ENCODE results near the gene CYP19A1. TPM values are rescaled to one million over a fixed set of nuclear protein-coding genes. Genes with fewer than 3 reads are reported as not detected.

CYP19A1 gene
- total and polyA plus RNA-seq, 2 of the 8 experiments (the other 6 are each of a cell fraction or from before 2014, with no cell fraction given): not detected

GRCh38 chr15:51269496-51269895 lies 68.9 kb downstream of the CYP19A1 start (continued):
- TF ChIP-seq, protein P1, sequence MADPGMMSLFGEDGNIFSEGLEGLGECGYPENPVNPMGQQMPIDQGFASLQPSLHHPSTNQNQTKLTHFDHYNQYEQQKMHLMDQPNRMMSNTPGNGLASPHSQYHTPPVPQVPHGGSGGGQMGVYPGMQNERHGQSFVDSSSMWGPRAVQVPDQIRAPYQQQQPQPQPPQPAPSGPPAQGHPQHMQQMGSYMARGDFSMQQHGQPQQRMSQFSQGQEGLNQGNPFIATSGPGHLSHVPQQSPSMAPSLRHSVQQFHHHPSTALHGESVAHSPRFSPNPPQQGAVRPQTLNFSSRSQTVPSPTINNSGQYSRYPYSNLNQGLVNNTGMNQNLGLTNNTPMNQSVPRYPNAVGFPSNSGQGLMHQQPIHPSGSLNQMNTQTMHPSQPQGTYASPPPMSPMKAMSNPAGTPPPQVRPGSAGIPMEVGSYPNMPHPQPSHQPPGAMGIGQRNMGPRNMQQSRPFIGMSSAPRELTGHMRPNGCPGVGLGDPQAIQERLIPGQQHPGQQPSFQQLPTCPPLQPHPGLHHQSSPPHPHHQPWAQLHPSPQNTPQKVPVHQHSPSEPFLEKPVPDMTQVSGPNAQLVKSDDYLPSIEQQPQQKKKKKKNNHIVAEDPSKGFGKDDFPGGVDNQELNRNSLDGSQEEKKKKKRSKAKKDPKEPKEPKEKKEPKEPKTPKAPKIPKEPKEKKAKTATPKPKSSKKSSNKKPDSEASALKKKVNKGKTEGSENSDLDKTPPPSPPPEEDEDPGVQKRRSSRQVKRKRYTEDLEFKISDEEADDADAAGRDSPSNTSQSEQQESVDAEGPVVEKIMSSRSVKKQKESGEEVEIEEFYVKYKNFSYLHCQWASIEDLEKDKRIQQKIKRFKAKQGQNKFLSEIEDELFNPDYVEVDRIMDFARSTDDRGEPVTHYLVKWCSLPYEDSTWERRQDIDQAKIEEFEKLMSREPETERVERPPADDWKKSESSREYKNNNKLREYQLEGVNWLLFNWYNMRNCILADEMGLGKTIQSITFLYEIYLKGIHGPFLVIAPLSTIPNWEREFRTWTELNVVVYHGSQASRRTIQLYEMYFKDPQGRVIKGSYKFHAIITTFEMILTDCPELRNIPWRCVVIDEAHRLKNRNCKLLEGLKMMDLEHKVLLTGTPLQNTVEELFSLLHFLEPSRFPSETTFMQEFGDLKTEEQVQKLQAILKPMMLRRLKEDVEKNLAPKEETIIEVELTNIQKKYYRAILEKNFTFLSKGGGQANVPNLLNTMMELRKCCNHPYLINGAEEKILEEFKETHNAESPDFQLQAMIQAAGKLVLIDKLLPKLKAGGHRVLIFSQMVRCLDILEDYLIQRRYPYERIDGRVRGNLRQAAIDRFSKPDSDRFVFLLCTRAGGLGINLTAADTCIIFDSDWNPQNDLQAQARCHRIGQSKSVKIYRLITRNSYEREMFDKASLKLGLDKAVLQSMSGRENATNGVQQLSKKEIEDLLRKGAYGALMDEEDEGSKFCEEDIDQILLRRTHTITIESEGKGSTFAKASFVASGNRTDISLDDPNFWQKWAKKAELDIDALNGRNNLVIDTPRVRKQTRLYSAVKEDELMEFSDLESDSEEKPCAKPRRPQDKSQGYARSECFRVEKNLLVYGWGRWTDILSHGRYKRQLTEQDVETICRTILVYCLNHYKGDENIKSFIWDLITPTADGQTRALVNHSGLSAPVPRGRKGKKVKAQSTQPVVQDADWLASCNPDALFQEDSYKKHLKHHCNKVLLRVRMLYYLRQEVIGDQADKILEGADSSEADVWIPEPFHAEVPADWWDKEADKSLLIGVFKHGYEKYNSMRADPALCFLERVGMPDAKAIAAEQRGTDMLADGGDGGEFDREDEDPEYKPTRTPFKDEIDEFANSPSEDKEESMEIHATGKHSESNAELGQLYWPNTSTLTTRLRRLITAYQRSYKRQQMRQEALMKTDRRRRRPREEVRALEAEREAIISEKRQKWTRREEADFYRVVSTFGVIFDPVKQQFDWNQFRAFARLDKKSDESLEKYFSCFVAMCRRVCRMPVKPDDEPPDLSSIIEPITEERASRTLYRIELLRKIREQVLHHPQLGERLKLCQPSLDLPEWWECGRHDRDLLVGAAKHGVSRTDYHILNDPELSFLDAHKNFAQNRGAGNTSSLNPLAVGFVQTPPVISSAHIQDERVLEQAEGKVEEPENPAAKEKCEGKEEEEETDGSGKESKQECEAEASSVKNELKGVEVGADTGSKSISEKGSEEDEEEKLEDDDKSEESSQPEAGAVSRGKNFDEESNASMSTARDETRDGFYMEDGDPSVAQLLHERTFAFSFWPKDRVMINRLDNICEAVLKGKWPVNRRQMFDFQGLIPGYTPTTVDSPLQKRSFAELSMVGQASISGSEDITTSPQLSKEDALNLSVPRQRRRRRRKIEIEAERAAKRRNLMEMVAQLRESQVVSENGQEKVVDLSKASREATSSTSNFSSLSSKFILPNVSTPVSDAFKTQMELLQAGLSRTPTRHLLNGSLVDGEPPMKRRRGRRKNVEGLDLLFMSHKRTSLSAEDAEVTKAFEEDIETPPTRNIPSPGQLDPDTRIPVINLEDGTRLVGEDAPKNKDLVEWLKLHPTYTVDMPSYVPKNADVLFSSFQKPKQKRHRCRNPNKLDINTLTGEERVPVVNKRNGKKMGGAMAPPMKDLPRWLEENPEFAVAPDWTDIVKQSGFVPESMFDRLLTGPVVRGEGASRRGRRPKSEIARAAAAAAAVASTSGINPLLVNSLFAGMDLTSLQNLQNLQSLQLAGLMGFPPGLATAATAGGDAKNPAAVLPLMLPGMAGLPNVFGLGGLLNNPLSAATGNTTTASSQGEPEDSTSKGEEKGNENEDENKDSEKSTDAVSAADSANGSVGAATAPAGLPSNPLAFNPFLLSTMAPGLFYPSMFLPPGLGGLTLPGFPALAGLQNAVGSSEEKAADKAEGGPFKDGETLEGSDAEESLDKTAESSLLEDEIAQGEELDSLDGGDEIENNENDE (IDR thresholded peaks at IDR 0.05; ENCODE audit: insufficient replicate concordance, low read length): no peak
- TF ChIP-seq SP1 (IDR thresholded peaks at IDR 0.05; ENCODE audit: low read depth, low read length) (no peak), TAF1 (IDR thresholded peaks at IDR 0.05; ENCODE audit: low read depth, low read length) (no peak), CBX8 (IDR thresholded peaks at IDR 0.05; ENCODE audit: borderline replicate concordance, low read depth, low read length) (no peak), TCF12 (IDR thresholded peaks at IDR 0.05; ENCODE audit: low read depth, low read length) (no peak), SIN3A (conservative IDR thresholded peaks at IDR 0.05 in 1 of 2, IDR thresholded peaks at IDR 0.05 in 1 of 2; ENCODE audit: low read depth in 1 of 2, low read length in 2 of 2) (no peak), SIRT6 (IDR thresholded peaks at IDR 0.05; ENCODE audit: low read length) (no peak), JUND (IDR thresholded peaks at IDR 0.05; ENCODE audit: low read length) (no peak)
